Cerebellar nuclear complex (tissue), 1 donor: ENCODE measurements around the gene ZBTB46.
"Not testable (repeated sequence)": the region's sequence is repeated elsewhere in the genome, so short reads cannot be mapped to it uniquely, and the experiment has no call there.

ENCODE experiments used
- DNase-seq, 2 experiments: peaks; one replicate each; lab custom pipeline; 2025; lab: John Stamatoyannopoulos, UW

ZBTB46 gene

GRCh38 chr20:63734111-63734945 lies 96.7 kb downstream of the ZBTB46 start:
- DNase-seq, result no peak

- DNase-seq, result no peak
Measured at GRCh38 chr20:63733579-63734081, 97.4 kb downstream of the ZBTB46 start.

GRCh38 chr20:63733117-63733516 lies 97.9 kb downstream of the ZBTB46 start:
- no peak for DNase-seq

- no peak for DNase-seq
Measured at GRCh38 chr20:63732118-63733095, 98.7 kb downstream of the ZBTB46 start.

- no peak for DNase-seq
Measured at GRCh38 chr20:63731410-63731809, 99.7 kb downstream of the ZBTB46 start.

- not testable (repeated sequence) for DNase-seq
Measured at GRCh38 chr20:63730189-63730733, 100.8 kb downstream of the ZBTB46 start.

- DNase-seq, result not testable (repeated sequence)
Measured at GRCh38 chr20:63722967-63723622, 108.0 kb downstream of the ZBTB46 start.

- DNase-seq, result no peak
Measured at GRCh38 chr20:63718996-63719395, 112.1 kb downstream of the ZBTB46 start.

GRCh38 chr20:63714858-63715257 lies 116.2 kb downstream of the ZBTB46 start:
- no peak for DNase-seq

GRCh38 chr20:63712191-63712590 lies 118.9 kb downstream of the ZBTB46 start:
- no peak for DNase-seq

- no peak for DNase-seq
Measured at GRCh38 chr20:63711085-63711645, 119.9 kb downstream of the ZBTB46 start.

GRCh38 chr20:63709149-63709527 lies 121.9 kb downstream of the ZBTB46 start:
- DNase-seq, result no peak

- DNase-seq, result no peak
Measured at GRCh38 chr20:63708301-63709148, 122.5 kb downstream of the ZBTB46 start.

- peak in 1 of 2 experiments; percentile 15 for DNase-seq
Measured at GRCh38 chr20:63707558-63708300, 123.3 kb downstream of the ZBTB46 start, which contains the start of the genes ARFRP1 and ZGPAT. ARFRP1 (minus strand) TSS chr20:63707976; CDS start chr20:63707091, 885 bp downstream. ZGPAT (plus strand) TSS chr20:63708039; CDS start chr20:63708581, 542 bp downstream.

GRCh38 chr20:63706852-63707557 lies 124.1 kb downstream of the ZBTB46 start:
- DNase-seq, result no peak

GRCh38 chr20:63706027-63706695 lies 124.9 kb downstream of the ZBTB46 start:
- DNase-seq, result no peak

- no peak for DNase-seq
Measured at GRCh38 chr20:63705232-63706026, 125.6 kb downstream of the ZBTB46 start.
